ENCODE results near the gene FRRS1.

DNA sequence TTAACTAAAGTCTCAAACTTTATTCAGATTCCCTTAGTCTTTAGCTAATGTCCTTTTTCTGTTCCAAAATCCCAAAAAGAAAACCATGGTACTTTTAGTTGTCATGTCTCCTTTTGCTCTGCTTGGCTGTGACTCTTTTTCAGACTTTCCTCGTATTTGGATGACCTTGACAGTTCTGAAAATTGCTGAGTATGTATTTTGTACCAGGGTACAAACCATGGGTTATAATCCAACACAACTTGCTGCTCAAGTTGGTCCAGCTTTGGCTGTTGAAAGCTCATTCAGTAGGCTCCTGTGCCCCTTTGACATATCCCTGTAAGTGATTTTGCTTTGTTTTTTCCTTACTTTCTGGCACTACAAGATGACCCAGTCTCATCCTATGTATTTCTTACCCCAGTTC, 68.9 kb downstream of the FRRS1 start:
- TF ChIP-seq, protein P1, sequence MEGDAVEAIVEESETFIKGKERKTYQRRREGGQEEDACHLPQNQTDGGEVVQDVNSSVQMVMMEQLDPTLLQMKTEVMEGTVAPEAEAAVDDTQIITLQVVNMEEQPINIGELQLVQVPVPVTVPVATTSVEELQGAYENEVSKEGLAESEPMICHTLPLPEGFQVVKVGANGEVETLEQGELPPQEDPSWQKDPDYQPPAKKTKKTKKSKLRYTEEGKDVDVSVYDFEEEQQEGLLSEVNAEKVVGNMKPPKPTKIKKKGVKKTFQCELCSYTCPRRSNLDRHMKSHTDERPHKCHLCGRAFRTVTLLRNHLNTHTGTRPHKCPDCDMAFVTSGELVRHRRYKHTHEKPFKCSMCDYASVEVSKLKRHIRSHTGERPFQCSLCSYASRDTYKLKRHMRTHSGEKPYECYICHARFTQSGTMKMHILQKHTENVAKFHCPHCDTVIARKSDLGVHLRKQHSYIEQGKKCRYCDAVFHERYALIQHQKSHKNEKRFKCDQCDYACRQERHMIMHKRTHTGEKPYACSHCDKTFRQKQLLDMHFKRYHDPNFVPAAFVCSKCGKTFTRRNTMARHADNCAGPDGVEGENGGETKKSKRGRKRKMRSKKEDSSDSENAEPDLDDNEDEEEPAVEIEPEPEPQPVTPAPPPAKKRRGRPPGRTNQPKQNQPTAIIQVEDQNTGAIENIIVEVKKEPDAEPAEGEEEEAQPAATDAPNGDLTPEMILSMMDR (IDR thresholded peaks at IDR 0.05; ENCODE audit: insufficient read depth, low read length, poor library complexity, severe bottlenecking) = no peak
- no peak for TF ChIP-seq EZH2phosphoT487 (conservative IDR thresholded peaks at IDR 0.05; ENCODE audit: low read length)
